ENCODE measurements around the gene CXCL5.

DNA sequence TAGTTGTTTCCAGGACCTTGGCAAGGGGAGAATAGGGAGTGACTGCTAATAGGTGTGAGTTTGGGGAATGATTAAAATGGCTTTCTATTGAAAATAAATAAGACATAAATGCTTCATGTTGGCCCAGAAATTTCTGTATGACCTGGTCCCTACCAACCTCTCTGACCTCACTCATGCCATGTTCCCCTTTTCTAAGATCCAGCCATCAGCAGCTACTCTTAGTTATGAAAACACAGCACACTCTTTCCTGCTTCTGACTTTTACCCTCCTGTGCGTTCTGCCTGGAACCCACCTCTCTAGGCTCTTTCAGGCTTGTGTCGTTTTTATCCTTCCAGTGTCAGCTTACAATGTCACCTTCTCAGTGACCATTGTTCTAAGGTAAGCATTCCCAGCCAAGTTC lies 14.8 kb upstream of the CXCL5 start:
- TF ChIP-seq, protein P1, sequence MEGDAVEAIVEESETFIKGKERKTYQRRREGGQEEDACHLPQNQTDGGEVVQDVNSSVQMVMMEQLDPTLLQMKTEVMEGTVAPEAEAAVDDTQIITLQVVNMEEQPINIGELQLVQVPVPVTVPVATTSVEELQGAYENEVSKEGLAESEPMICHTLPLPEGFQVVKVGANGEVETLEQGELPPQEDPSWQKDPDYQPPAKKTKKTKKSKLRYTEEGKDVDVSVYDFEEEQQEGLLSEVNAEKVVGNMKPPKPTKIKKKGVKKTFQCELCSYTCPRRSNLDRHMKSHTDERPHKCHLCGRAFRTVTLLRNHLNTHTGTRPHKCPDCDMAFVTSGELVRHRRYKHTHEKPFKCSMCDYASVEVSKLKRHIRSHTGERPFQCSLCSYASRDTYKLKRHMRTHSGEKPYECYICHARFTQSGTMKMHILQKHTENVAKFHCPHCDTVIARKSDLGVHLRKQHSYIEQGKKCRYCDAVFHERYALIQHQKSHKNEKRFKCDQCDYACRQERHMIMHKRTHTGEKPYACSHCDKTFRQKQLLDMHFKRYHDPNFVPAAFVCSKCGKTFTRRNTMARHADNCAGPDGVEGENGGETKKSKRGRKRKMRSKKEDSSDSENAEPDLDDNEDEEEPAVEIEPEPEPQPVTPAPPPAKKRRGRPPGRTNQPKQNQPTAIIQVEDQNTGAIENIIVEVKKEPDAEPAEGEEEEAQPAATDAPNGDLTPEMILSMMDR (IDR thresholded peaks at IDR 0.05): no peak
- no peak for TF ChIP-seq POLR2A (IDR thresholded peaks at IDR 0.05)

Data from breast epithelium (tissue), 3 donors.